NCI-H82 (cell line): Measurements from ENCODE around the gene GPR52.
"Not testable (repeated sequence)": the region's sequence is repeated elsewhere in the genome, so short reads cannot be mapped to it uniquely, and the experiment has no call there.

ENCODE experiments used
- DNase-seq: peaks from one replicate; lab custom pipeline; 2025; lab: John Stamatoyannopoulos, UW

The GPR52 gene

GRCh38 chr1:174447866-174448530, at the start of gene GPR52:
Gene GPR52 (plus strand): TSS chr1:174447964. CDS start chr1:174448112, 148 bp downstream.
- no peak for DNase-seq

- no peak for DNase-seq
Measured at GRCh38 chr1:174398246-174398645, 49.5 kb upstream of the GPR52 start.

GRCh38 chr1:174399211-174399610, 48.6 kb upstream of the GPR52 start:
- DNase-seq = no peak

GRCh38 chr1:174401075-174401474, 46.7 kb upstream of the GPR52 start:
- no peak for DNase-seq

GRCh38 chr1:174405219-174405618, 42.5 kb upstream of the GPR52 start:
- no peak for DNase-seq

GRCh38 chr1:174406421-174406820, 41.3 kb upstream of the GPR52 start:
- no peak for DNase-seq

- DNase-seq = no peak
Measured at GRCh38 chr1:174407665-174408064, 40.1 kb upstream of the GPR52 start.

GRCh38 chr1:174408146-174408545, 39.6 kb upstream of the GPR52 start:
- DNase-seq = no peak

GRCh38 chr1:174409801-174410200, 38.0 kb upstream of the GPR52 start:
- DNase-seq = not testable (repeated sequence)

GRCh38 chr1:174413632-174414031, 34.1 kb upstream of the GPR52 start:
- DNase-seq = peak; percentile 38

- no peak for DNase-seq
Measured at GRCh38 chr1:174414203-174414602, 33.6 kb upstream of the GPR52 start.

- DNase-seq = no peak
Measured at GRCh38 chr1:174415506-174415905, 32.3 kb upstream of the GPR52 start.

- no peak for DNase-seq
Measured at GRCh38 chr1:174417921-174418320, 29.8 kb upstream of the GPR52 start.

- no peak for DNase-seq
Measured at GRCh38 chr1:174425121-174425520, 22.6 kb upstream of the GPR52 start.

GRCh38 chr1:174426153-174426552, 21.6 kb upstream of the GPR52 start:
- no peak for DNase-seq

GRCh38 chr1:174428033-174428432, 19.7 kb upstream of the GPR52 start:
- DNase-seq = no peak

- no peak for DNase-seq
Measured at GRCh38 chr1:174428739-174429138, 19.0 kb upstream of the GPR52 start.

- no peak for DNase-seq
Measured at GRCh38 chr1:174433451-174433850, 14.3 kb upstream of the GPR52 start.

GRCh38 chr1:174445351-174445750, 2.4 kb upstream of the GPR52 start:
- DNase-seq = no peak

GRCh38 chr1:174445817-174446216, 1.9 kb upstream of the GPR52 start:
- peak; percentile 18 for DNase-seq

- DNase-seq = no peak
Measured at GRCh38 chr1:174448531-174448883, 743 bp downstream of the GPR52 start.

GRCh38 chr1:174448974-174449373, 1.2 kb downstream of the GPR52 start:
- no peak for DNase-seq

- no peak for DNase-seq
Measured at GRCh38 chr1:174451408-174451807, 3.6 kb downstream of the GPR52 start.

- DNase-seq = no peak
Measured at GRCh38 chr1:174465855-174466254, 18.1 kb downstream of the GPR52 start.
